ENCODE data around the gene CAMKV. TPM values are rescaled to one million over a fixed set of nuclear protein-coding genes. Genes with fewer than 3 reads are reported as not detected.
A peak's percentile ranks its signal among the peaks of the same experiment; 100 is the strongest.

The CAMKV gene
- total RNA-seq, 2 experiments from 2014 or later = 0.28 TPM; not detected in 1

DNA sequence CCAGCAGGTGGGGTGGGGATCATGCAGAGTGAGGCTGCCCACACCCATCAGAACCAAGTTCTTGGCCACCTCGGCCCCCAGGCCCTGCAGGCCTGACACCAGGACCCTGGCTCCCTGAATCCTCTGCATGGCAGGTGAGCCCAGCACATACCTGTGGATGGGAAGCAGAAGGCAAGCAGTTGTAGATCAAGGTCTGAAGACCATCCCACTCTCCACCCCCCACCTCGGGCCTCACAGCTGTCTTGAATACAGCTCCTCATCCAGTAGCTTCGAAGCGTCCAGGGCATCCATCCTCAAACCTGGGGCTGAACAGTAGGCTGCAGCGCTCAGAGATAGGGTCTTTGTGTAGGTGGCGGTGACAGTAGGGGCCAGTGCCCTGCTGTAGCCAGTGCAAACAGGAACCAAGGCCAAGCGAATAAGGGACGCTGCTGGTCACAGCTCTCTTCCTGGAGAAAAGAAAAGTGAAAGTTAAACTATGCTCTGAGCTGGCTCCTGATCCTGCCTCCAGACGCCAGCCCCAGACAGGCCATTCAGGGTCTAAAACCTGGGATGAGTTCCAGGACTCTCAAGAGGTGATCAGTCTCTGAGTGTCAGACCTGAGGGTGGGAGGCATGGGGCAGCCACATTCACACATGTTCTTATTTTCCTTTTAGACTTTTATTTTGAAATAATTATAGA is 56.1 kb downstream of the CAMKV start, which contains the start of gene UBA7:
UBA7 (minus strand) TSS at position 457 of the 678 bp plus-strand sequence; CDS start at position 291, 166 bp downstream.
- ATAC-seq (ENCODE audit: poor library complexity) (peak; percentile 88), DNase-seq (peak in 9 of 14 experiments; percentile 11 to 76 (median 52))
- Mint-ChIP-seq H3K36me3 (ENCODE audit: low read depth) (peaks cover 53% of the 10 kb centered on the region), H3K27me3 (no peaks in the 10 kb centered on the region), H3K9me3 (no peaks in the 10 kb centered on the region), H3K4me3 (peak within 1 kb of the TSS; percentile 97), H3K27ac (peak within 1 kb of the TSS; percentile 97), H3K4me1 (ENCODE audit: low read depth) (peaks cover 36% of the 10 kb centered on the region)
- Histone ChIP-seq H3K9me3 (ENCODE audit: control insufficient read depth in 1 of 2, insufficient read depth in 1 of 2, low read length in 2 of 2) (no peaks in the 10 kb centered on the region), H3K36me3 (ENCODE audit: insufficient read depth, low read length) (peaks cover 39% of the 10 kb centered on the region), H3K27ac (ENCODE audit: low read depth in 1 of 2, low read length in 2 of 2) (peak within 1 kb of the TSS; percentile 41 to 71), H3K4me3 (ENCODE audit: low read length) (peak within 1 kb of the TSS; percentile 77), H3K27me3 (ENCODE audit: control insufficient read depth in 1 of 2, insufficient read depth in 2 of 2, low read length in 2 of 2) (no peaks in the 10 kb centered on the region), H3K4me1 (ENCODE audit: insufficient read depth, low read length) (peaks cover 37% of the 10 kb centered on the region)
- ChIA-PET CTCF (interaction anchor here (5.4 to 6.6 kb wide), 2 partner anchors 10 to 26 kb away, joined by 18 to 42 read pairs; partner anchors contain the start of gene INKA1), POLR2A (interaction anchor here (0.6 to 5.1 kb wide), 6 partner anchors 10 to 126 kb away, joined by 3 to 83 read pairs (median 4); partner anchors contain the start of genes INKA1, IP6K1, RBM6 and TRAIP)
- intact Hi-C loops (cut with DNase I, micrococcal nuclease) = loop anchor here in 1 of 2 experiments (1.0 kb wide), 1 partner anchor 10 kb away; the partner anchor contains the start of gene INKA1
- TF ChIP-seq, protein P1, sequence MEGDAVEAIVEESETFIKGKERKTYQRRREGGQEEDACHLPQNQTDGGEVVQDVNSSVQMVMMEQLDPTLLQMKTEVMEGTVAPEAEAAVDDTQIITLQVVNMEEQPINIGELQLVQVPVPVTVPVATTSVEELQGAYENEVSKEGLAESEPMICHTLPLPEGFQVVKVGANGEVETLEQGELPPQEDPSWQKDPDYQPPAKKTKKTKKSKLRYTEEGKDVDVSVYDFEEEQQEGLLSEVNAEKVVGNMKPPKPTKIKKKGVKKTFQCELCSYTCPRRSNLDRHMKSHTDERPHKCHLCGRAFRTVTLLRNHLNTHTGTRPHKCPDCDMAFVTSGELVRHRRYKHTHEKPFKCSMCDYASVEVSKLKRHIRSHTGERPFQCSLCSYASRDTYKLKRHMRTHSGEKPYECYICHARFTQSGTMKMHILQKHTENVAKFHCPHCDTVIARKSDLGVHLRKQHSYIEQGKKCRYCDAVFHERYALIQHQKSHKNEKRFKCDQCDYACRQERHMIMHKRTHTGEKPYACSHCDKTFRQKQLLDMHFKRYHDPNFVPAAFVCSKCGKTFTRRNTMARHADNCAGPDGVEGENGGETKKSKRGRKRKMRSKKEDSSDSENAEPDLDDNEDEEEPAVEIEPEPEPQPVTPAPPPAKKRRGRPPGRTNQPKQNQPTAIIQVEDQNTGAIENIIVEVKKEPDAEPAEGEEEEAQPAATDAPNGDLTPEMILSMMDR (IDR thresholded peaks at IDR 0.05) = no peak

DNA sequence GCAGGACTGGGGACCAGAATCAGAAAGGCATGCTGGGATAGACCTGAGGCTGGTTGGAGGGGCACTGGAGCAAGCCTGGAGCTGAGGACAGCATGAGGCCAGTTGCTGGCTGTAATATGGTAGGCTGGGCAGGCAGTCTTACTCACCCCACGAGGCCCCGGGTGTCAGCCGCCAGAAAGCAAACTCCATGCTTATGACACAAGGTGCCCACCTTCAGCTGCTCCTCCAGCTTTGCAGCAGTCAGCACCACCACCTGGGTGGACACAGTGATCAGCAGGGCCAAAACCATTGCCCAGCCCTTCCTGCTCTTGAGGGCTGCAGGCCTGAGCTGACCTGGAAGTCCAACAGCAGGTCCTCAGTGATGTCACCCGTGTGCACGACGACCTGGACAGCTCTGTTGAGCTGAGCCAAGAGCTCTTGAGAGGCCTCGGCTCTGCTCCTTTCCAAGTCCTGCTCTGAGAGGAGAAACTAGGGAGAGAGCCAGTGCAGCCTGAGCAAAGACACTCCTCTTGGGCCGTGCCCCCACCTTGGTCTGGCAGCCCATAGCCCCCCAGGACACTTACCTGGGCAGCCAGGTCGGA is 56.7 kb downstream of the CAMKV start:
- H3K9me3 ChIP-seq (ENCODE audit: control insufficient read depth in 1 of 2, insufficient read depth in 1 of 2, low read length in 2 of 2) = no peaks in the 10 kb centered on the region
- intact Hi-C loops (cut with DNase I, micrococcal nuclease) = loop anchor here in 1 of 2 experiments (1.0 kb wide), 1 partner anchor 10 kb away; the partner anchor contains the start of gene INKA1

More for the DNA sequence above, 56.7 kb downstream of the CAMKV start:
- peaks cover 41% of the 10 kb centered on the region for H3K4me1 ChIP-seq (ENCODE audit: insufficient read depth, low read length)
- DNase-seq (no peak), ATAC-seq (ENCODE audit: poor library complexity) (peak; percentile 16)
- H3K4me1 Mint-ChIP-seq (ENCODE audit: low read depth) = peaks cover 43% of the 10 kb centered on the region
- no peaks in the 10 kb centered on the region for H3K27me3 ChIP-seq (ENCODE audit: control insufficient read depth in 1 of 2, insufficient read depth in 2 of 2, low read length in 2 of 2)
- peaks cover 39% of the 10 kb centered on the region for H3K36me3 ChIP-seq (ENCODE audit: insufficient read depth, low read length)
- ChIA-PET POLR2A (interaction anchor here (0.6 to 5.1 kb wide), 5 partner anchors 9 to 126 kb away, joined by 3 to 83 read pairs (median 4); partner anchors contain the start of genes INKA1, IP6K1, RBM6 and TRAIP), CTCF (interaction anchor here (5.4 to 6.6 kb wide), 2 partner anchors 9 to 26 kb away, joined by 18 to 42 read pairs; partner anchors contain the start of gene INKA1)
- peak overlapping the region; percentile 97 for H3K4me3 Mint-ChIP-seq
- peak overlapping the region; percentile 77 for H3K4me3 ChIP-seq (ENCODE audit: low read length)
- no peaks in the 10 kb centered on the region for H3K9me3 Mint-ChIP-seq
- H3K27ac ChIP-seq (ENCODE audit: low read depth in 1 of 2, low read length in 2 of 2) = peak overlapping the region; percentile 41 to 71
- H3K27ac Mint-ChIP-seq = peak overlapping the region; percentile 97
- TF ChIP-seq, protein P1 (IDR thresholded peaks at IDR 0.05) = no peak
- no peaks in the 10 kb centered on the region for H3K27me3 Mint-ChIP-seq
- peaks cover 58% of the 10 kb centered on the region for H3K36me3 Mint-ChIP-seq (ENCODE audit: low read depth)

Other genes with a start within 250 kb of the CAMKV start
- 10 to 100 TPM; 44.3 to 45.5 TPM for gene APEH, start 195.6 kb downstream of the CAMKV start, total RNA-seq
- 1 to 10 TPM; 7.8 TPM for gene MST1, start 180.4 kb downstream of the CAMKV start, total RNA-seq
- gene RNF123, start 180.3 kb downstream of the CAMKV start, total RNA-seq = 10 to 100 TPM; 28.8 to 29.7 TPM
- 1 to 10 TPM in 1 of 2 experiments, under 1 TPM in 1; 0.82 to 1.3 TPM for gene AMIGO3, start 150.2 kb downstream of the CAMKV start, total RNA-seq
- gene GMPPB, start 146.0 kb downstream of the CAMKV start, total RNA-seq = 10 to 100 TPM; 39.0 to 41.4 TPM
- gene IP6K1, start 83.4 kb downstream of the CAMKV start, total RNA-seq = 10 to 100 TPM; 33.3 to 36.0 TPM
- gene CDHR4, start 70.0 kb downstream of the CAMKV start, total RNA-seq = under 1 TPM in 1 of 2 experiments, not detected in 1; 0.17 TPM
- gene INKA1, start 66.6 kb downstream of the CAMKV start, total RNA-seq = under 1 TPM; 0.85 to 0.87 TPM
- 100 to 1,000 TPM; 208 to 213 TPM for gene UBA7, start 56.0 kb downstream of the CAMKV start, total RNA-seq
- gene TRAIP, start 13.3 kb downstream of the CAMKV start, total RNA-seq = 1 to 10 TPM; 2.4 TPM
- under 1 TPM; 0.55 to 0.89 TPM for gene MST1R, start 34.0 kb upstream of the CAMKV start, total RNA-seq
- gene MON1A, start 59.9 kb upstream of the CAMKV start, total RNA-seq = 1 to 10 TPM in 1 of 2 experiments, under 1 TPM in 1; 0.85 to 1.3 TPM
- gene RBM6, start 70.2 kb upstream of the CAMKV start, total RNA-seq = 100 to 1,000 TPM in 1 of 2 experiments, 10 to 100 TPM in 1; 99.3 to 106 TPM
- gene RBM5, start 219.0 kb upstream of the CAMKV start, total RNA-seq = 100 to 1,000 TPM; 324 to 330 TPM

Data from CD4-positive, alpha-beta T cell (primary cell).